Activated CD4-positive, alpha-beta memory T cell treated with anti-CD3 and anti-CD28 coated beads for 36 hours (primary cell): ENCODE results near the gene NAT9. TPM values are rescaled to one million over a fixed set of nuclear protein-coding genes. Genes with fewer than 3 reads are reported as not detected.

Experiments
- CTCF ChIA-PET: fragments of 350-600 bp; sonication (Branson Sonifier 250); formaldehyde crosslinking; loops from one replicate; lab custom pipeline; 2021; ENCODE audit warnings: antibody characterized with exemption, inconsistent platforms; lab: Charles Lee
- POLR2A ChIA-PET: fragments of 350-600 bp; sonication (Branson Sonifier 250); formaldehyde crosslinking; loops from one replicate; lab custom pipeline; 2021; ENCODE audit warnings: antibody characterized with exemption; lab: Charles Lee
- DNase-seq: peaks from one replicate; pipeline ENCODE4 v3.0.0-alpha.2; 2020
- H3K27ac Mint-ChIP-seq: one replicate; pipeline ENCODE4 v1.8.0; 2021; ENCODE audit warnings: mixed read lengths
- H3K27me3 Mint-ChIP-seq: one replicate; pipeline ENCODE4 v1.8.0; 2021; ENCODE audit warnings: mixed read lengths
- H3K36me3 Mint-ChIP-seq: one replicate; pipeline ENCODE4 v1.8.0; 2021; ENCODE audit warnings: mixed read lengths
- H3K4me1 Mint-ChIP-seq: one replicate; pipeline ENCODE4 v1.8.0; 2021; ENCODE audit warnings: low read depth, mixed read lengths
- H3K4me3 Mint-ChIP-seq: one replicate; pipeline ENCODE4 v1.8.0; 2021; ENCODE audit warnings: mild to moderate bottlenecking, mixed read lengths
- H3K9me3 Mint-ChIP-seq: one replicate; pipeline ENCODE4 v1.8.0; 2021; ENCODE audit warnings: mixed read lengths
- intact Hi-C: fragments of 100-400 bp; cut with micrococcal nuclease; formaldehyde crosslinking; loops from one replicate; pipeline ENCODE4 v1.15.1; 2023
- total RNA-seq, 2 experiments: library from RNA; stranded (reverse); gene quantifications; one replicate each; pipeline ENCODE4 v1.2.3, GENCODE V29; 2021

The NAT9 gene
- total RNA-seq, 2 experiments from 2014 or later, result 42.9 to 46.9 TPM

- H3K9me3 Mint-ChIP-seq, result no peaks in the 10 kb centered on the region
- peak; percentile 13 for DNase-seq
- no peak overlapping the region for H3K27ac Mint-ChIP-seq
- intact Hi-C loops, result no loop called here
- peaks cover 13% of the 10 kb centered on the region for H3K36me3 Mint-ChIP-seq
- POLR2A ChIA-PET, result no interaction called here
- no peaks in the 10 kb centered on the region for H3K4me1 Mint-ChIP-seq
- CTCF ChIA-PET, result interaction anchor here (2.5 kb wide), 1 partner anchor 69 kb away, joined by 7 read pairs; no protein-coding TSS in a partner anchor
- no peaks in the 10 kb centered on the region for H3K27me3 Mint-ChIP-seq
- H3K4me3 Mint-ChIP-seq, result no peak overlapping the region
Observed at GRCh38 chr17:74814453-74814852, 38.3 kb upstream of the NAT9 start.

GRCh38 chr17:74812109-74813009, 36.2 kb upstream of the NAT9 start:
- Mint-ChIP-seq H3K36me3 (peaks cover 13% of the 10 kb centered on the region), H3K4me3 (no peak overlapping the region), H3K9me3 (no peaks in the 10 kb centered on the region), H3K4me1 (no peaks in the 10 kb centered on the region), H3K27ac (no peak overlapping the region), H3K27me3 (no peaks in the 10 kb centered on the region)
- ChIA-PET POLR2A (no interaction called here), CTCF (interaction anchor here (2.5 kb wide), 1 partner anchor 67 kb away, joined by 7 read pairs; no protein-coding TSS in a partner anchor)
- DNase-seq, result no peak
- intact Hi-C loops, result no loop called here

- Mint-ChIP-seq H3K4me1 (no peaks in the 10 kb centered on the region), H3K9me3 (no peaks in the 10 kb centered on the region), H3K4me3 (no peak overlapping the region), H3K27me3 (no peaks in the 10 kb centered on the region), H3K36me3 (peaks cover 10% of the 10 kb centered on the region), H3K27ac (no peak overlapping the region)
- intact Hi-C loops, result no loop called here
- ChIA-PET CTCF (interaction anchor here (2.6 kb wide), 1 partner anchor 19 kb away, joined by 10 read pairs; no protein-coding TSS in a partner anchor), POLR2A (no interaction called here)
- no peak for DNase-seq
Observed at GRCh38 chr17:74810699-74811485, 34.7 kb upstream of the NAT9 start.

- H3K27me3 Mint-ChIP-seq, result no peaks in the 10 kb centered on the region
- DNase-seq, result no peak
- POLR2A ChIA-PET, result no interaction called here
- H3K9me3 Mint-ChIP-seq, result no peaks in the 10 kb centered on the region
- no peaks in the 10 kb centered on the region for H3K4me1 Mint-ChIP-seq
- intact Hi-C loops, result no loop called here
- CTCF ChIA-PET, result interaction anchor here (2.6 kb wide), 1 partner anchor 17 kb away, joined by 10 read pairs; no protein-coding TSS in a partner anchor
- H3K36me3 Mint-ChIP-seq, result peaks cover 10% of the 10 kb centered on the region
- no peak overlapping the region for H3K4me3 Mint-ChIP-seq
- H3K27ac Mint-ChIP-seq, result no peak overlapping the region
Observed at GRCh38 chr17:74808714-74809430, 32.7 kb upstream of the NAT9 start.

- Mint-ChIP-seq H3K36me3 (peaks cover 10% of the 10 kb centered on the region), H3K27me3 (no peaks in the 10 kb centered on the region), H3K27ac (no peak overlapping the region), H3K4me1 (no peaks in the 10 kb centered on the region), H3K4me3 (no peak overlapping the region), H3K9me3 (no peaks in the 10 kb centered on the region)
- ChIA-PET CTCF (no interaction called here), POLR2A (no interaction called here)
- intact Hi-C loops, result no loop called here
- DNase-seq, result no peak
Observed at GRCh38 chr17:74807925-74808324, 31.8 kb upstream of the NAT9 start.

- CTCF ChIA-PET, result interaction anchor here (0.8 kb wide), 2 partner anchors 52 to 55 kb away, joined by 3 read pairs; partner anchors contain the start of gene GRIN2C
- Mint-ChIP-seq H3K27ac (no peak overlapping the region), H3K4me1 (no peaks in the 10 kb centered on the region), H3K9me3 (no peaks in the 10 kb centered on the region), H3K27me3 (no peaks in the 10 kb centered on the region), H3K4me3 (no peak overlapping the region), H3K36me3 (peaks cover 10% of the 10 kb centered on the region)
- no peak for DNase-seq
- intact Hi-C loops, result no loop called here
- POLR2A ChIA-PET, result no interaction called here
Observed at GRCh38 chr17:74807441-74807840, 31.3 kb upstream of the NAT9 start.

GRCh38 chr17:74806334-74806733, 30.2 kb upstream of the NAT9 start:
- DNase-seq, result no peak
- Mint-ChIP-seq H3K27me3 (no peaks in the 10 kb centered on the region), H3K9me3 (no peaks in the 10 kb centered on the region), H3K4me3 (no peak overlapping the region), H3K4me1 (no peaks in the 10 kb centered on the region), H3K36me3 (peaks cover 10% of the 10 kb centered on the region), H3K27ac (no peak overlapping the region)
- POLR2A ChIA-PET, result no interaction called here
- CTCF ChIA-PET, result interaction anchor here (1.4 to 1.7 kb wide), 2 partner anchors 15 to 56 kb away, joined by 4 to 8 read pairs; no protein-coding TSS in a partner anchor
- intact Hi-C loops, result no loop called here

GRCh38 chr17:74805591-74805991, 29.4 kb upstream of the NAT9 start:
- peaks cover 9% of the 10 kb centered on the region for H3K36me3 Mint-ChIP-seq
- POLR2A ChIA-PET, result no interaction called here
- intact Hi-C loops, result no loop called here

GRCh38 chr17:74804683-74805082, 28.5 kb upstream of the NAT9 start:
- Mint-ChIP-seq H3K27me3 (no peaks in the 10 kb centered on the region), H3K9me3 (no peaks in the 10 kb centered on the region), H3K36me3 (peaks cover 7% of the 10 kb centered on the region), H3K4me1 (no peaks in the 10 kb centered on the region), H3K4me3 (no peak overlapping the region), H3K27ac (no peak overlapping the region)
- ChIA-PET POLR2A (no interaction called here), CTCF (interaction anchor here (1.4 to 1.7 kb wide), 2 partner anchors 13 to 58 kb away, joined by 4 to 8 read pairs; no protein-coding TSS in a partner anchor)
- intact Hi-C loops, result no loop called here
- no peak for DNase-seq

More at GRCh38 chr17:74805591-74805991, 29.4 kb upstream of the NAT9 start:
- CTCF ChIA-PET, result interaction anchor here (1.4 to 1.7 kb wide), 2 partner anchors 14 to 57 kb away, joined by 4 to 8 read pairs; no protein-coding TSS in a partner anchor
- Mint-ChIP-seq H3K4me1 (no peaks in the 10 kb centered on the region), H3K27ac (no peak overlapping the region), H3K9me3 (no peaks in the 10 kb centered on the region), H3K27me3 (no peaks in the 10 kb centered on the region), H3K4me3 (no peak overlapping the region)
- DNase-seq, result no peak

- H3K36me3 Mint-ChIP-seq, result peaks cover 9% of the 10 kb centered on the region
- H3K4me1 Mint-ChIP-seq, result no peaks in the 10 kb centered on the region
- DNase-seq, result no peak
- no peaks in the 10 kb centered on the region for H3K9me3 Mint-ChIP-seq
- ChIA-PET POLR2A (no interaction called here), CTCF (no interaction called here)
- intact Hi-C loops, result no loop called here
- no peak overlapping the region for H3K27ac Mint-ChIP-seq
- H3K27me3 Mint-ChIP-seq, result no peaks in the 10 kb centered on the region
- H3K4me3 Mint-ChIP-seq, result no peak overlapping the region
Observed at GRCh38 chr17:74803971-74804370, 27.8 kb upstream of the NAT9 start.

GRCh38 chr17:74803388-74803930, 27.3 kb upstream of the NAT9 start:
- intact Hi-C loops, result no loop called here
- CTCF ChIA-PET, result no interaction called here
- H3K27me3 Mint-ChIP-seq, result no peaks in the 10 kb centered on the region
- no peak for DNase-seq
- no peaks in the 10 kb centered on the region for H3K9me3 Mint-ChIP-seq
- peaks cover 12% of the 10 kb centered on the region for H3K36me3 Mint-ChIP-seq
- H3K4me1 Mint-ChIP-seq, result no peaks in the 10 kb centered on the region
- no peak overlapping the region for H3K27ac Mint-ChIP-seq
- no peak overlapping the region for H3K4me3 Mint-ChIP-seq
- POLR2A ChIA-PET, result no interaction called here
